Heart left ventricle (tissue), 16 donors: ENCODE data around the gene THSD4. TPM values are rescaled to one million over a fixed set of nuclear protein-coding genes. Genes with fewer than 3 reads are reported as not detected.

Experiments used
- ATAC-seq, 4 donors: fragments of 200-7000 bp; cut with Tn5 transposase; one replicate each; pipeline ENCODE4 v1.9.1; 2020 to 2022; ENCODE audit warnings: moderate library complexity in 4 of 4, mild to moderate bottlenecking in 3 of 4, moderate number of reproducible peaks in 1 of 4
- DNase-seq, 5 donors: peaks; one replicate each; pipeline ENCODE4 v3.0.0-alpha.2; 2020
- H3K27ac ChIP-seq, 12 donors: fragments of 200-600 bp; sonication (generic) in 4 of 12; one replicate each; pipeline versions ENCODE4 v1.5.0 to v1.8.0; 2016 to 2022; ENCODE audit warnings: mild to moderate bottlenecking in 2 of 12
- H3K27me3 ChIP-seq, 9 donors: fragments of 200-600 bp; sonication (generic) in 2 of 9; one replicate each; pipeline versions ENCODE4 v1.5.1 to v1.8.0; 2016 to 2022; ENCODE audit warnings: mild to moderate bottlenecking in 3 of 9
- H3K36me3 ChIP-seq, 9 donors: fragments of 200-600 bp; sonication (generic) in 2 of 9; one replicate each; pipeline versions ENCODE4 v1.5.0 to v1.8.0; 2018 to 2022; ENCODE audit warnings: mild to moderate bottlenecking in 2 of 9
- H3K4me1 ChIP-seq, 12 donors: fragments of 200-600 bp; sonication (generic) in 4 of 12; one replicate each; pipeline versions ENCODE4 v1.5.0 to v1.8.0; 2016 to 2022; ENCODE audit warnings: mild to moderate bottlenecking in 3 of 12
- H3K4me3 ChIP-seq, 12 donors: fragments of 200-600 bp; sonication (generic) in 4 of 12; one replicate each; pipeline versions ENCODE4 v1.5.0 to v1.8.0; 2017 to 2022; ENCODE audit warnings: mild to moderate bottlenecking in 9 of 12, moderate library complexity in 4 of 12
- H3K9me3 ChIP-seq, 12 donors: fragments of 200-600 bp; sonication (generic) in 4 of 12; one replicate each; pipeline versions ENCODE4 v1.5.0 to v1.8.0; 2016 to 2022; ENCODE audit warnings: mild to moderate bottlenecking in 1 of 12
- POLR2A ChIP-seq, 2 donors: fragments of 450-650 bp; IDR thresholded peaks; one replicate each; pipeline ENCODE4 v1.6.1; 2017; ENCODE audit warnings: antibody characterized with exemption in 2 of 2, mild to moderate bottlenecking in 2 of 2, moderate library complexity in 2 of 2
- WGBS, 4 donors: extraction: QIAGEN DNeasy Blood & Tissue Kit in 2 of 4; methylation state at CpG; one replicate each; pipeline versions ENCODE4 v1.1.5 to v1.1.7; 2013 to 2018; 5-methylcytosine and 5-hydroxymethylcytosine counted together
- intact Hi-C, 10 donors: fragments of 100-400 bp; cut with DNase I; formaldehyde crosslinking; loops; one replicate each; pipeline versions ENCODE4 v1.11.1 to v1.14.2; 2022
- polyA plus RNA-seq, 2 donors: library from polyadenylated mRNA; stranded (reverse); fragments of 200-250 nt; gene quantifications; one replicate each; pipeline ENCODE4 v1.2.3, GENCODE V29; 2013
- total RNA-seq, 9 donors: library from RNA; depleted of rRNA in 2 of 9; stranded (reverse); fragments of >200 nt in 2 of 9; fragmentation: NEBNext Ultra II Directional in 3 of 9; extraction: Animal tissue kit (Norgen Biotek cat#: 25700) in 3 of 9; gene quantifications; one replicate each; pipeline versions ENCODE4 v1.1.0 to v1.2.4, GENCODE V29; 2016 to 2023
- TF ChIP-seq, protein P1 (sequence below), 12 donors: fragments of 200-600 bp; sonication (generic) in 4 of 12; IDR thresholded peaks; one replicate each; pipeline versions ENCODE4 v1.5.0 to v1.8.0; 2018 to 2022; ENCODE audit warnings: antibody characterized with exemption in 12 of 12, mild to moderate bottlenecking in 5 of 12
- donor health status: ischemic (EF 13 %, LVEDD 7.1; RV severe dilation, severe dysfunction).
- donor health status: healthy with polysubstance abuse.
- donor health status: DM: no; HTN: yes; CAD: no.
- donor health status: DM: no; HTN: no; CAD: no.
- donor health status: ischemic (EF 25% LVEDD 6.9; RV normal size, moderate dysfunction).
- donor health status: ischemic (EF 25% LVEDD 5.7; RV mildly dilated, moderate dysfunction).
- donor health status: healthy.
- donor health status: DM: yes; HTN: yes; CAD: no.
- donor health status: ischemic (EF 35%, LVEDD 5.7; RV mildly dilated, moderate dysfunction).
- donor health status: nonischemic (EF 11% LVEDD 7.7; RV severe dilation, severe dysfunction).
- donor health status: DM: yes; HTN: yes; CAD: no.
- donor health status: PGD.
- donor health status: ischemic (EF 29% LVEDD 5.4; RV normal size, mild dysfunction).
- donor health status: nonischemic (EF 23%, LVEDD 6.1; RV moderate dilation, normal function).

The THSD4 gene
- total and polyA plus RNA-seq, 11 donors = 32.6 to 206 (median 93.2) TPM

DNA sequence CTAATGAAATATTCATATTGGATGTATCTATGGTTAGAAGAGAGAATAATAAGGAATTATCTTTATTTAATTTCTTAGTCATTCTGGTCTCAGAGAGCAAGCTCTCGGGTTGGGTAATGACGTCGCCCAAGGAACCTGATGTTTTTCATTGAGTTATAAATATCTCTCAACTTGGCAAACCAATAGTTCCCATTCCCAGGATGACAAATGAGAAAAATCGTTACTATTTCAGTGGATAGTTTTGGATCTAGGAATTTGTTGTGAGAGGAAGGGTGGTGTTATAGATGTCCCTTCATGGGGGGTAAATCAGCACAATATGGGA is 532.2 kb downstream of the THSD4 start:
- Histone ChIP-seq H3K36me3 (no peaks in the 10 kb centered on the region), H3K9me3 (no peaks in the 10 kb centered on the region), H3K27ac (no peak overlapping the region), H3K4me1 (peaks cover 0 to 25% (median 6%) of the 10 kb centered on the region in 12 donors), H3K4me3 (no peak overlapping the region), H3K27me3 (no peaks in the 10 kb centered on the region)
- no peak for DNase-seq
- peak in 1 of 4 donors; percentile 16 for ATAC-seq
- intact Hi-C loops = loop anchor here in 1 of 10 donors (10.0 kb wide), 1 partner anchor 193 kb away; no protein-coding TSS in a partner anchor
- WGBS, 4 donors = 39 to 66% (median 51%) methylated on average over 4 of the region's 4 CpGs
- TF ChIP-seq, protein P1, sequence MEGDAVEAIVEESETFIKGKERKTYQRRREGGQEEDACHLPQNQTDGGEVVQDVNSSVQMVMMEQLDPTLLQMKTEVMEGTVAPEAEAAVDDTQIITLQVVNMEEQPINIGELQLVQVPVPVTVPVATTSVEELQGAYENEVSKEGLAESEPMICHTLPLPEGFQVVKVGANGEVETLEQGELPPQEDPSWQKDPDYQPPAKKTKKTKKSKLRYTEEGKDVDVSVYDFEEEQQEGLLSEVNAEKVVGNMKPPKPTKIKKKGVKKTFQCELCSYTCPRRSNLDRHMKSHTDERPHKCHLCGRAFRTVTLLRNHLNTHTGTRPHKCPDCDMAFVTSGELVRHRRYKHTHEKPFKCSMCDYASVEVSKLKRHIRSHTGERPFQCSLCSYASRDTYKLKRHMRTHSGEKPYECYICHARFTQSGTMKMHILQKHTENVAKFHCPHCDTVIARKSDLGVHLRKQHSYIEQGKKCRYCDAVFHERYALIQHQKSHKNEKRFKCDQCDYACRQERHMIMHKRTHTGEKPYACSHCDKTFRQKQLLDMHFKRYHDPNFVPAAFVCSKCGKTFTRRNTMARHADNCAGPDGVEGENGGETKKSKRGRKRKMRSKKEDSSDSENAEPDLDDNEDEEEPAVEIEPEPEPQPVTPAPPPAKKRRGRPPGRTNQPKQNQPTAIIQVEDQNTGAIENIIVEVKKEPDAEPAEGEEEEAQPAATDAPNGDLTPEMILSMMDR (IDR thresholded peaks at IDR 0.05) = no peak
- no peak for TF ChIP-seq POLR2A (IDR thresholded peaks at IDR 0.05)

DNA sequence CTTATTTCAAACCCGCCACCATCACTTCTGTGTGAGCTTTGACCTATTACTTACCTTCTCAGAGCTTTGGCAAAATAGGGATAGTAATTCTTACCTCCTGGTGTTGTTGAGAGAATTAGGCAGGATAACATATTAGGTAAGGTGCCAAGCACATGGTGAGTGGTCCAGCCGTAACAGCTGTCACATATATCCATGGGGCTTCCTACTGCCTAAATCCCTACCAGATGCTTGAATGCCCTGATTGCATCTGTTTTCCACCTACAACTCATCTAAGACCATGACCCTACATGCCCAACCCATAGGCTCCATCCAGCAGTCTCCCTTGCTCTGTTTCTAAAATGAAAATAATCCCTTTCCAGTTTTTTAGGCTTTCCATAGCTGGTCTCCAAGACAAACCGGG is 532.8 kb downstream of the THSD4 start:
- Histone ChIP-seq H3K9me3 (no peaks in the 10 kb centered on the region), H3K27ac (no peak overlapping the region), H3K4me3 (no peak overlapping the region), H3K4me1 (peaks cover 0 to 32% (median 8%) of the 10 kb centered on the region in 12 donors), H3K27me3 (no peaks in the 10 kb centered on the region), H3K36me3 (no peaks in the 10 kb centered on the region)
- intact Hi-C loops = loop anchor here in 1 of 10 donors (10.0 kb wide), 1 partner anchor 193 kb away; no protein-coding TSS in a partner anchor
- no peak for ATAC-seq
- DNase-seq = no peak
- 85 to 88% (median 86%) methylated on average over 3 of the region's 3 CpGs for WGBS, 4 donors
- TF ChIP-seq POLR2A (IDR thresholded peaks at IDR 0.05) = no peak
- TF ChIP-seq, protein P1 (IDR thresholded peaks at IDR 0.05) = no peak

DNA sequence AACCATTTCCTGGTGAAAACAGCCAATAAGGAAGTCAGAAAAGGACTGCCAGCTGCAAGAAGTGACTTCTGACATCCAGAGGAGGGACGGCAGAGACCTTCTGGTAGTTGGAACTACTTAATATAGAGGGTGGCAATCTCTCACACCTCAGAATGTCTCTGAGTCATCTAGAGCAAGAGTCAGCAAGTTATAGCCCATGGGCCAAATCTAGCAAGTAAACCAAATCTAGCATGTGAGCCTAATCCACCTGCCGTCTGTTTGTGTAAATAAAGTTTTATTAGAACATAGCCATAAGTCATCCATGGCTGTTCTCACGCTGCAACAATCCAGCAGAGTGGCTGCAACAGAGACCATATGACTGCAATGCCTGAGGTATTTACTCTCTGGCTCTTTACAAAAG is 534.6 kb downstream of the THSD4 start:
- H3K4me1 ChIP-seq = peaks cover 0 to 43% (median 12%) of the 10 kb centered on the region in 12 donors
- no peaks in the 10 kb centered on the region for H3K9me3 ChIP-seq
- TF ChIP-seq, protein P1 (IDR thresholded peaks at IDR 0.05) = no peak
- TF ChIP-seq POLR2A (IDR thresholded peaks at IDR 0.05) = no peak
- DNase-seq = no peak
- no peak overlapping the region for H3K27ac ChIP-seq
- H3K27me3 ChIP-seq = no peaks in the 10 kb centered on the region
- H3K4me3 ChIP-seq = no peak overlapping the region
- intact Hi-C loops = loop anchor here in 8 of 10 donors (2.0 to 10.0 kb wide), 7 partner anchors 78 to 203 kb away; no protein-coding TSS in a partner anchor
- WGBS, 4 donors = 78 to 90% (median 84%) methylated on average over 3 of the region's 3 CpGs
- no peaks in the 10 kb centered on the region for H3K36me3 ChIP-seq
- ATAC-seq = no peak

DNA sequence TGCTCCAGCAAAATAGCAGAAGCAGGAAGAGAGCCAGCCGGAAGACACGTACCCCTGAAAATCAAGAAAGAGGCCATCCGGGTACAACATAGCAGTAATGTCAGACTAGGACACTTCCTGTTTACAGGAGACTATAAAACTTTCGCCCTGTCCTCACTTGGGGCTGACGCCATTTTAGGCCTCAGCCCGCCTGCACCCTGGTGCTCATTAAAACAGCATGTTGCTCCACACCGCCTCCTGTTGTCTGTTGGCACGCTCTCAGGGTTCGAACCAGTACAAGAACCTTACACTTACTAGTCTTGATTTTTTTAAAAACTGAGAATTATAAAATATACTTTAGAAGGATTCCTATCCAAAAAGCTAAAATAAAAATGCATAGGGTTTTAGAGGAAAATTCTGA is 535.3 kb downstream of the THSD4 start:
- intact Hi-C loops = loop anchor here in 7 of 10 donors (2.0 to 5.0 kb wide), 6 partner anchors 78 to 204 kb away; no protein-coding TSS in a partner anchor
- no peak overlapping the region for H3K27ac ChIP-seq
- DNase-seq (no peak), ATAC-seq (no peak)
- no peaks in the 10 kb centered on the region for H3K27me3 ChIP-seq
- H3K9me3 ChIP-seq = no peaks in the 10 kb centered on the region
- H3K36me3 ChIP-seq = no peaks in the 10 kb centered on the region
- no peak for TF ChIP-seq POLR2A (IDR thresholded peaks at IDR 0.05)
- TF ChIP-seq, protein P1 (IDR thresholded peaks at IDR 0.05) = no peak
- no peak overlapping the region for H3K4me3 ChIP-seq
- H3K4me1 ChIP-seq = peaks cover 0 to 48% (median 13%) of the 10 kb centered on the region in 12 donors
- WGBS, 4 donors = 76 to 93% (median 84%) methylated on average over 9 of the region's 9 CpGs
